ENCODE results near the gene NKX3-2.

The NKX3-2 gene

DNA sequence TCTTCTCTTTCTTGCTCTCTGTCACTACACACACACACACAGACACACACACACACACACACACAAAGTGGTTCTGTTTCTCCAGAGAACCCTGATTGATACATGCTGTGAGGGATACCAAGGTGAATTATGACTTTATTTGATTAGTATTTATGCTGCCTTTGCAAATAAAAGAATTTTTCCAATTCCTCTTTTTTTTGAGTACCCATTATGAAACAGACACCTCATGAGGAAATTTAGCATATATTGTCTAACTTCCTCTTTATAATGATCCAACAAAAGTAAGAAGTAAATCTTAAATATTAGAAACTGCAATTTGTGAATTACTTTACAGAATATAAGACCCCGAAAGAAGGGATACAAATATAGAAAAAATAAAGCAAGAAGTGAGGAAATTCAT, 45.8 kb downstream of the NKX3-2 start:
- DNase-seq (ENCODE audit: low read depth) = no peak

GRCh38 chr4:13496605-13497004, 47.7 kb downstream of the NKX3-2 start:
- no peak for DNase-seq (ENCODE audit: low read depth)

GRCh38 chr4:13495753-13496152, 48.6 kb downstream of the NKX3-2 start:
- no peak for DNase-seq (ENCODE audit: low read depth)

GRCh38 chr4:13493793-13494192, 50.5 kb downstream of the NKX3-2 start:
- no peak for DNase-seq (ENCODE audit: low read depth)

DNA sequence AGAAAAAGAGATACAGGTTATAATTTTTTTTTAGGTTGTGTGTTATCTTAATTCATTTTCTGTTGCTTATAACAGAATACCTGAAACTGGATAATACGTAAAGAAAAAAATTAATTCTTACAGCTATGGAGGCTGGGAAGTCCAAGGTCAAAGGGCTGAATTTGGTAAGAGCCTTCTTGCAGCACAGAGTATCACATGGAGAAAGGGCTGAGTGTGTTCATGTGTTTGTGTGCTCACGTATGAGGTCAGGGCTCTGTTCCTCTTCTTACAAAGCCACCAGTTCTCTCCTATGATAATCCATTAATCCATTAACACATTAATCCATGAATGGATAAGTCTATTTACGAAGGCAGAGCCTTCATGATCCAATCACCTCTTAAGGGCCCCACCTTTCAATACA, 51.6 kb downstream of the NKX3-2 start:
- no peak for DNase-seq (ENCODE audit: low read depth)

Data from fibroblast of the conjunctiva (primary cell).